GM12878 (cell line): ENCODE measurements around the gene NDOR1. TPM values are rescaled to one million over a fixed set of nuclear protein-coding genes. Genes with fewer than 3 reads are reported as not detected.

Source experiments
- ATAC-seq: fragments of 200-7000 bp; cut with Tn5 transposase; 3 replicates; pipeline ENCODE4 v1.9.1; 2020; ENCODE audit warnings: mild to moderate bottlenecking, moderate library complexity
- BruUV-seq: library from RNA; stranded (reverse); fragments of 400-500 nt; replicated peaks from 2 replicates; lab custom pipeline; 2021; lab: Mats Ljungman, UMichigan
- CTCF ChIA-PET: fragments of 300-600 bp; sonication (Branson Sonifier 250); formaldehyde crosslinking; extraction: SDS; loops from one replicate; lab custom pipeline; 2021; ENCODE audit warnings: inconsistent platforms; lab: Yijun Ruan, JAX
- POLR2A ChIA-PET: fragments of 350-600 bp; formaldehyde crosslinking; extraction: SDS; loops from one replicate; lab custom pipeline; 2021; ENCODE audit warnings: inconsistent platforms; lab: Charles Lee
- RAD21 ChIA-PET: fragments of 300-600 bp; sonication (Branson Sonifier 250); formaldehyde crosslinking; loops from one replicate; lab custom pipeline; 2023; ENCODE audit warnings: antibody characterized with exemption; ENCODE audit not compliant: unreplicated experiment; lab: Charles Lee
- SMC1A ChIA-PET: fragments of 300-600 bp; sonication (Branson Sonifier 250); formaldehyde crosslinking; loops from one replicate; lab custom pipeline; 2023; ENCODE audit not compliant: unreplicated experiment, uncharacterized antibody; lab: Charles Lee
- DNase-seq: peaks from one replicate; pipeline ENCODE4 v3.0.0-alpha.2; 2011; ENCODE audit warnings: low read depth, low spot score
- FAIRE-seq: peaks from 3 replicates; lab custom pipeline; 2011; peaks lifted over from hg19 to GRCh38; lab: Jason Lieb, UNC
- H2AFZ ChIP-seq: 2 replicates; pipeline ENCODE4 v1.6.0; 2011; ENCODE audit warnings: low read depth, low read length, control low read depth; ENCODE audit not compliant: control insufficient read depth
- H3K27ac ChIP-seq: 2 replicates; pipeline ENCODE4 v1.5.1; 2011; ENCODE audit warnings: control low read depth; ENCODE audit not compliant: control insufficient read depth, insufficient read depth
- H3K27me3 ChIP-seq, 2 experiments: replicated peaks in 1 of 2; 2 replicates each; pipeline versions ENCODE4 v1.6.0 to v1.6.1; 2011; ENCODE audit warnings: low read length in 1 of 2; ENCODE audit not compliant: control insufficient read depth in 2 of 2, insufficient read depth in 2 of 2
- H3K36me3 ChIP-seq, 2 experiments: 2 replicates each; pipeline ENCODE4 v1.5.1; 2011; ENCODE audit warnings: low read length in 1 of 2; ENCODE audit not compliant: control insufficient read depth in 2 of 2, insufficient read depth in 2 of 2
- H3K4me1 ChIP-seq: 2 replicates; pipeline ENCODE4 v1.6.1; 2011; ENCODE audit warnings: mild to moderate bottlenecking, low read length, moderate library complexity, mixed read lengths; ENCODE audit not compliant: control insufficient read depth, insufficient read depth
- H3K4me2 ChIP-seq: 2 replicates; pipeline ENCODE4 v1.6.0; 2011; ENCODE audit warnings: control low read depth; ENCODE audit not compliant: control insufficient read depth, insufficient read depth
- H3K4me3 ChIP-seq: fragments of 200-600 bp; sonication (generic); 2 replicates; pipeline ENCODE4 v1.5.1; 2016
- H3K79me2 ChIP-seq: 2 replicates; pipeline ENCODE4 v1.6.0; 2011; ENCODE audit warnings: low read length; ENCODE audit not compliant: control insufficient read depth, insufficient read depth
- H3K9ac ChIP-seq: 2 replicates; pipeline ENCODE4 v1.8.0; 2011; ENCODE audit warnings: low read length, control low read depth, mixed read lengths; ENCODE audit not compliant: control insufficient read depth, insufficient read depth
- H3K9me3 ChIP-seq: replicated peaks from 3 replicates; pipeline ENCODE4 v1.5.1; 2011; ENCODE audit warnings: mild to moderate bottlenecking, low read length; ENCODE audit not compliant: control insufficient read depth, insufficient read depth
- H4K20me1 ChIP-seq: 2 replicates; pipeline ENCODE4 v1.6.0; 2011; ENCODE audit not compliant: control insufficient read depth, insufficient read depth
- CEBPB ChIP-seq, 2 experiments: fragments of 150-350 bp in 1 of 2; IDR thresholded peaks; 2 replicates each; pipeline ENCODE4 v1.6.1; 2012 to 2014; ENCODE audit warnings: low read depth in 2 of 2, low read length in 2 of 2, borderline replicate concordance in 1 of 2, inconsistent platforms in 1 of 2
- DPF2 ChIP-seq: fragments of 450-650 bp; IDR thresholded peaks from 2 replicates; pipeline ENCODE4 v1.6.1; 2017; ENCODE audit warnings: mild to moderate bottlenecking
- HDAC6 ChIP-seq: fragments of 200-600 bp; sonication (generic); IDR thresholded peaks from one replicate; pipeline ENCODE4 v1.8.0; 2017; ENCODE audit warnings: antibody characterized with exemption; ENCODE audit not compliant: unreplicated experiment
- KDM1A ChIP-seq: fragments of 200-600 bp; sonication (generic); IDR thresholded peaks from 2 replicates; pipeline ENCODE4 v1.6.1; 2016; ENCODE audit warnings: borderline replicate concordance
- SRF ChIP-seq, 2 experiments: IDR thresholded peaks; 2 replicates each; pipeline ENCODE4 v1.6.1; 2011; ENCODE audit warnings: low read depth in 2 of 2, low read length in 2 of 2, mild to moderate bottlenecking in 1 of 2, moderate library complexity in 1 of 2
- SUZ12 ChIP-seq: fragments of 200-600 bp; sonication (generic); IDR thresholded peaks from one replicate; pipeline ENCODE4 v1.6.1; 2018; ENCODE audit warnings: antibody characterized with exemption, mild to moderate bottlenecking; ENCODE audit not compliant: unreplicated experiment
- TBL1XR1 ChIP-seq: IDR thresholded peaks from 2 replicates; pipeline ENCODE4 v1.6.1; 2012; ENCODE audit warnings: low read depth, low read length, improper control_type of control experiment
- ZNF384 ChIP-seq: IDR thresholded peaks from 2 replicates; pipeline ENCODE4 v1.6.1; 2012; ENCODE audit warnings: low read depth, mild to moderate bottlenecking, low read length, improper control_type of control experiment, borderline replicate concordance
- WGBS: methylation state at CpG from one replicate; pipeline ENCODE4 v1.1.6; 2016; ENCODE audit warnings: low lambda C conversion rate; ENCODE audit not compliant: insufficient replicate concordance, insufficient coverage; ENCODE audit errors: missing lambda C conversion rate; 5-methylcytosine and 5-hydroxymethylcytosine counted together
- in situ Hi-C: fragments of 300-500 bp; cut with MboI; formaldehyde crosslinking; loops from 9 replicates; pipeline ENCODE4 v1.14.3; 2018; ENCODE audit warnings: mixed read lengths
- intact Hi-C: fragments of 100-400 bp; cut with micrococcal nuclease; formaldehyde crosslinking; loops from one replicate; pipeline ENCODE4 v1.14.2; 2022; ENCODE audit not compliant: unreplicated experiment
- polyA plus RNA-seq, 11 experiments: library from polyadenylated mRNA; depleted of rRNA in 4 of 11; unstranded in 6 of 11; stranded (reverse) in 5 of 11; fragments of >200 nt; fragmentation: Nextera tagmentation in 4 of 11; fragmentation: Illumina TruSeq in 1 of 11; extraction: Ambion mirVana in 4 of 11; extraction: Trizol in 1 of 11; gene quantifications; 1 replicate in 1 of 11; 2 replicates in 10 of 11; pipeline versions ENCODE4 v1.2.1 to v1.2.3, GENCODE V29; 2011 to 2016; ENCODE audit warnings: inconsistent platforms in 2 of 11, missing spikeins in 2 of 11, low read depth in 1 of 11
- total RNA-seq, 4 experiments: library from RNA; depleted of rRNA in 3 of 4; stranded (reverse); fragments of >200 nt in 3 of 4; fragmentation: Illumina TruSeq in 1 of 4; extraction: Trizol in 1 of 4; gene quantifications; 2 replicates each; pipeline versions ENCODE4 v1.2.1 to v1.2.3, GENCODE V29; 2013 to 2021
- TF ChIP-seq, protein P1 (sequence below): fragments of 450-650 bp; IDR thresholded peaks from 2 replicates; pipeline ENCODE4 v1.6.1; 2017; ENCODE audit warnings: mild to moderate bottlenecking
- TF ChIP-seq, protein P2 (sequence below): fragments of 450-650 bp; IDR thresholded peaks from 2 replicates; pipeline ENCODE4 v1.6.1; 2018; ENCODE audit warnings: mild to moderate bottlenecking, low read depth, moderate library complexity; ENCODE audit not compliant: partially characterized antibody
- TF ChIP-seq, protein P3 (sequence below): fragments of 450-650 bp; conservative IDR thresholded peaks from 2 replicates; pipeline ENCODE4 v1.6.1; 2017; ENCODE audit warnings: mild to moderate bottlenecking, moderate library complexity
- TF ChIP-seq, protein P4 (sequence below): IDR thresholded peaks from 2 replicates; pipeline ENCODE4 v1.6.1; 2012; ENCODE audit warnings: low read length, inconsistent platforms

The NDOR1 gene
- total and polyA plus RNA-seq, 10 of the 15 experiments (the other 5 are each of a cell fraction or from before 2014, with no cell fraction given): 0.04 to 32.9 (median 11.1) TPM

DNA sequence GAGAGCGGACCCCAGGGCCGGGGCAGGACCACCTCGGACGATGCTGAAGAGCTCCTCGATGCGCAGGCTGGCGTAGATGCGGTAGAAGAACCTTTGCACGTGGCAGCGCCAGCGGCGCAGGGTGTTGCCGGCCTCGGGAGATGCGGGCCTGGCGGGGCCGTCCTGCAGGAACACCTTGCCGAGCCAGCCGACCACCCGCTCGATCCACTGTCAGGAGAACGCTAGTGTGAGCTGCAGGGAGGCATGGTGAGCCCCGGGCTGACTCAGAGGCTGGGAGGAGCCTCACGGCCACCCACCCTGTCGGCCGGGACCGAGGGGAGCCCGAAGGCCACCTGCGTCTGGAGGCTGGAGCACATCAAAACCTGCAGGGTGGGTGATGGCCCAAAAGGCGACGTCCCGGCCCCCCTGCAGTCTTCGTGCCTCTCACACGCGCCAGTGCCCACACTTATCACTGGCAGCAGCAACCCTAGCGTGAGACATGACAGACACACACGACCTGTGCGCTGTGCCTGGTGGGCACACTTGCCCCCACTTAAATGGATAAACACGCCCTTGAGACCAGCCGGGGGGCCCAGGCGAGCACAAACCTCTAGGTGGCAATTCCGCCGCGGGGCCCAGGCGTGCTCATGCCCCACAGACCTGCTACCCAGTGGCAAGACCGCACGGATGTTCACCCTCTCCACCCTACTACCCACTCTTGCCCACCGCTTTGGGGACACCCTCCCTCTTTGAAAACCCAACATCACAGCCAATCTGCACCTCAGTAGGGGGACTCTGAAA lies 20.4 kb upstream of the NDOR1 start (continued):
- TF ChIP-seq, protein P1, sequence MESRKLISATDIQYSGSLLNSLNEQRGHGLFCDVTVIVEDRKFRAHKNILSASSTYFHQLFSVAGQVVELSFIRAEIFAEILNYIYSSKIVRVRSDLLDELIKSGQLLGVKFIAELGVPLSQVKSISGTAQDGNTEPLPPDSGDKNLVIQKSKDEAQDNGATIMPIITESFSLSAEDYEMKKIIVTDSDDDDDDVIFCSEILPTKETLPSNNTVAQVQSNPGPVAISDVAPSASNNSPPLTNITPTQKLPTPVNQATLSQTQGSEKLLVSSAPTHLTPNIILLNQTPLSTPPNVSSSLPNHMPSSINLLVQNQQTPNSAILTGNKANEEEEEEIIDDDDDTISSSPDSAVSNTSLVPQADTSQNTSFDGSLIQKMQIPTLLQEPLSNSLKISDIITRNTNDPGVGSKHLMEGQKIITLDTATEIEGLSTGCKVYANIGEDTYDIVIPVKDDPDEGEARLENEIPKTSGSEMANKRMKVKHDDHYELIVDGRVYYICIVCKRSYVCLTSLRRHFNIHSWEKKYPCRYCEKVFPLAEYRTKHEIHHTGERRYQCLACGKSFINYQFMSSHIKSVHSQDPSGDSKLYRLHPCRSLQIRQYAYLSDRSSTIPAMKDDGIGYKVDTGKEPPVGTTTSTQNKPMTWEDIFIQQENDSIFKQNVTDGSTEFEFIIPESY: no peak
- TF ChIP-seq, all 136 proteins: peak for 0

DNA sequence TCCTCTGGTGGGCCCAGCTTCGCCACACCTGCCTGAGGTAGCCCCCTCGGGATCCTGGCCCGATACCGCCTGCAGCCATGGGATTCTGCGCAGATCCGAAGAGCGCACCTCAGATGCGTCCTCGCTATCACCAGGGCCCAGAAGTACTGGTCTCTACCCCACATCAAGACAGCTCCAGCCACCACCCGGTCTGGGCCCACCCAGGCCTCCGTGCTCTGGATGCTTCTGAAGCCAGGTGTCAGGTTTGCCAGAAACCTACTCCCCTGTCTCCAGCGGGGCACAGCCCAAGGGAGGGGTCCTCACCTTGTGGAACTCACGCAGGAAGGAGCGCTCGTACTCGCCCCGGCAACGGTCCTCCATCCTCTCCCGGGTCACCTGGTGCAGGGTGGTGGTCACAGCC lies 19.6 kb upstream of the NDOR1 start:
- no peak overlapping the region; the same call in 1 of the 2 replicates for H3K4me2 ChIP-seq
- SMC1A ChIA-PET: no interaction called here
- intact Hi-C loops: loop anchor here (5.0 kb wide), 2 partner anchors 36 to 59 kb away; partner anchors contain the start of gene RNF208
- no peak overlapping the region for H2AFZ ChIP-seq
- POLR2A ChIA-PET: interaction anchor here (4.6 kb wide), 1 partner anchor 38 kb away, joined by 22 read pairs; the partner anchor contains the start of genes CYSRT1 and RNF208
- CTCF ChIA-PET: no interaction called here
- DNase-seq (no peak), ATAC-seq (no peak), FAIRE-seq (no peak)
- H3K79me2 ChIP-seq: peaks cover 35% of the 10 kb centered on the region
- BruUV-seq: no TSS peak
- H3K9ac ChIP-seq: no peak overlapping the region
- RAD21 ChIA-PET: no interaction called here
- 93% methylated on average over 19 of the region's 19 CpGs for WGBS
- in situ Hi-C loops: no loop called here
- no peak overlapping the region for H3K4me3 ChIP-seq
- no peaks in the 10 kb centered on the region for H3K27me3 ChIP-seq
- peaks cover 22% of the 10 kb centered on the region for H3K4me1 ChIP-seq
- peaks cover 7% of the 10 kb centered on the region; the same call in 1 of the 2 replicates for H4K20me1 ChIP-seq
- H3K27ac ChIP-seq: no peak overlapping the region
- no peaks in the 10 kb centered on the region for H3K9me3 ChIP-seq
- H3K36me3 ChIP-seq: peaks cover 7 to 24% of the 10 kb centered on the region in 2 experiments
- TF ChIP-seq SRF (IDR thresholded peaks at IDR 0.05; ENCODE audit: low read depth in 2 of 2, low read length in 2 of 2) (no peak), CEBPB (IDR thresholded peaks at IDR 0.05; ENCODE audit: borderline replicate concordance in 1 of 2, low read depth in 2 of 2, low read length in 2 of 2) (no peak), HDAC6 (no peak), ZNF384 (no peak), KDM1A (no peak), DPF2 (no peak), SUZ12 (no peak), TBL1XR1 (no peak)
- TF ChIP-seq, protein P2, sequence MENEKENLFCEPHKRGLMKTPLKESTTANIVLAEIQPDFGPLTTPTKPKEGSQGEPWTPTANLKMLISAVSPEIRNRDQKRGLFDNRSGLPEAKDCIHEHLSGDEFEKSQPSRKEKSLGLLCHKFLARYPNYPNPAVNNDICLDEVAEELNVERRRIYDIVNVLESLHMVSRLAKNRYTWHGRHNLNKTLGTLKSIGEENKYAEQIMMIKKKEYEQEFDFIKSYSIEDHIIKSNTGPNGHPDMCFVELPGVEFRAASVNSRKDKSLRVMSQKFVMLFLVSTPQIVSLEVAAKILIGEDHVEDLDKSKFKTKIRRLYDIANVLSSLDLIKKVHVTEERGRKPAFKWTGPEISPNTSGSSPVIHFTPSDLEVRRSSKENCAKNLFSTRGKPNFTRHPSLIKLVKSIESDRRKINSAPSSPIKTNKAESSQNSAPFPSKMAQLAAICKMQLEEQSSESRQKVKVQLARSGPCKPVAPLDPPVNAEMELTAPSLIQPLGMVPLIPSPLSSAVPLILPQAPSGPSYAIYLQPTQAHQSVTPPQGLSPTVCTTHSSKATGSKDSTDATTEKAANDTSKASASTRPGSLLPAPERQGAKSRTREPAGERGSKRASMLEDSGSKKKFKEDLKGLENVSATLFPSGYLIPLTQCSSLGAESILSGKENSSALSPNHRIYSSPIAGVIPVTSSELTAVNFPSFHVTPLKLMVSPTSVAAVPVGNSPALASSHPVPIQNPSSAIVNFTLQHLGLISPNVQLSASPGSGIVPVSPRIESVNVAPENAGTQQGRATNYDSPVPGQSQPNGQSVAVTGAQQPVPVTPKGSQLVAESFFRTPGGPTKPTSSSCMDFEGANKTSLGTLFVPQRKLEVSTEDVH: no peak
- TF ChIP-seq, protein P3, sequence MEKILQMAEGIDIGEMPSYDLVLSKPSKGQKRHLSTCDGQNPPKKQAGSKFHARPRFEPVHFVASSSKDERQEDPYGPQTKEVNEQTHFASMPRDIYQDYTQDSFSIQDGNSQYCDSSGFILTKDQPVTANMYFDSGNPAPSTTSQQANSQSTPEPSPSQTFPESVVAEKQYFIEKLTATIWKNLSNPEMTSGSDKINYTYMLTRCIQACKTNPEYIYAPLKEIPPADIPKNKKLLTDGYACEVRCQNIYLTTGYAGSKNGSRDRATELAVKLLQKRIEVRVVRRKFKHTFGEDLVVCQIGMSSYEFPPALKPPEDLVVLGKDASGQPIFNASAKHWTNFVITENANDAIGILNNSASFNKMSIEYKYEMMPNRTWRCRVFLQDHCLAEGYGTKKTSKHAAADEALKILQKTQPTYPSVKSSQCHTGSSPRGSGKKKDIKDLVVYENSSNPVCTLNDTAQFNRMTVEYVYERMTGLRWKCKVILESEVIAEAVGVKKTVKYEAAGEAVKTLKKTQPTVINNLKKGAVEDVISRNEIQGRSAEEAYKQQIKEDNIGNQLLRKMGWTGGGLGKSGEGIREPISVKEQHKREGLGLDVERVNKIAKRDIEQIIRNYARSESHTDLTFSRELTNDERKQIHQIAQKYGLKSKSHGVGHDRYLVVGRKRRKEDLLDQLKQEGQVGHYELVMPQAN: no peak
- TF ChIP-seq, protein P4, sequence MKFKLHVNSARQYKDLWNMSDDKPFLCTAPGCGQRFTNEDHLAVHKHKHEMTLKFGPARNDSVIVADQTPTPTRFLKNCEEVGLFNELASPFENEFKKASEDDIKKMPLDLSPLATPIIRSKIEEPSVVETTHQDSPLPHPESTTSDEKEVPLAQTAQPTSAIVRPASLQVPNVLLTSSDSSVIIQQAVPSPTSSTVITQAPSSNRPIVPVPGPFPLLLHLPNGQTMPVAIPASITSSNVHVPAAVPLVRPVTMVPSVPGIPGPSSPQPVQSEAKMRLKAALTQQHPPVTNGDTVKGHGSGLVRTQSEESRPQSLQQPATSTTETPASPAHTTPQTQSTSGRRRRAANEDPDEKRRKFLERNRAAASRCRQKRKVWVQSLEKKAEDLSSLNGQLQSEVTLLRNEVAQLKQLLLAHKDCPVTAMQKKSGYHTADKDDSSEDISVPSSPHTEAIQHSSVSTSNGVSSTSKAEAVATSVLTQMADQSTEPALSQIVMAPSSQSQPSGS: no peak
